OCI-LY3 (cell line): ENCODE measurements around the gene SLC6A6.

Experiments used
- CTCF ChIP-seq: fragments of 200-600, 300-600 bp; sonication (generic); IDR thresholded peaks from 2 replicates; pipeline ENCODE4 v1.5.1; 2014; ENCODE audit warnings: antibody characterized with exemption, low read length, low read depth
- EZH2phosphoT487 ChIP-seq: fragments of 200-600 bp; shearing (Covaris generic); IDR thresholded peaks from 2 replicates; pipeline ENCODE4 v1.6.1; 2018; ENCODE audit warnings: antibody characterized with exemption, mixed run types, low read depth

GRCh38 chr3:14397046-14397445 lies 5.4 kb upstream of the SLC6A6 start:
- no peak for TF ChIP-seq CTCF
- TF ChIP-seq EZH2phosphoT487 = no peak
